ENCODE results near the gene UBE2D1.

DNA sequence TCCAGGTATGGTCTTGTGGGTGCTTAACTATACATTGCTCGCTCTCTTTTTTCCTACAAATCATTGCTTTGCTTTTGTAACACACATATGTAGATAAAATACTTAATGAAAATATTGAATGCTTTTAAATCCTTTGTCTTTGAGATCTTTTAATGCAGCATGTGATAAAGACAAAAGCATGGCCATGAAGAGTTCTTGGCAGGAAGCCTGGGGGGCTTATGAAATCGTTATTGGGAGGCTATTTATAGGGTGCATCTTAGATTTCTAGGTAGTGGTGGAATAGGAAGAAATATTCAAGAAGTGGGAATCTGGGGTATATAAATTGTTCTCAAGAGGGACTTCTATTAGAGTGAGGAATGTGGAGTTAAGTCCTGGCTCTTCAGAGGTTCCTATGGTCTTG lies 21.9 kb downstream of the UBE2D1 start:
- TF ChIP-seq, protein P1, sequence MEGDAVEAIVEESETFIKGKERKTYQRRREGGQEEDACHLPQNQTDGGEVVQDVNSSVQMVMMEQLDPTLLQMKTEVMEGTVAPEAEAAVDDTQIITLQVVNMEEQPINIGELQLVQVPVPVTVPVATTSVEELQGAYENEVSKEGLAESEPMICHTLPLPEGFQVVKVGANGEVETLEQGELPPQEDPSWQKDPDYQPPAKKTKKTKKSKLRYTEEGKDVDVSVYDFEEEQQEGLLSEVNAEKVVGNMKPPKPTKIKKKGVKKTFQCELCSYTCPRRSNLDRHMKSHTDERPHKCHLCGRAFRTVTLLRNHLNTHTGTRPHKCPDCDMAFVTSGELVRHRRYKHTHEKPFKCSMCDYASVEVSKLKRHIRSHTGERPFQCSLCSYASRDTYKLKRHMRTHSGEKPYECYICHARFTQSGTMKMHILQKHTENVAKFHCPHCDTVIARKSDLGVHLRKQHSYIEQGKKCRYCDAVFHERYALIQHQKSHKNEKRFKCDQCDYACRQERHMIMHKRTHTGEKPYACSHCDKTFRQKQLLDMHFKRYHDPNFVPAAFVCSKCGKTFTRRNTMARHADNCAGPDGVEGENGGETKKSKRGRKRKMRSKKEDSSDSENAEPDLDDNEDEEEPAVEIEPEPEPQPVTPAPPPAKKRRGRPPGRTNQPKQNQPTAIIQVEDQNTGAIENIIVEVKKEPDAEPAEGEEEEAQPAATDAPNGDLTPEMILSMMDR (IDR thresholded peaks at IDR 0.05; ENCODE audit: low read depth, low read length, poor library complexity, severe bottlenecking): no peak
- no peak for TF ChIP-seq EZH2phosphoT487 (IDR thresholded peaks at IDR 0.05; ENCODE audit: borderline replicate concordance, low read length)
